GM12864 (cell line): ENCODE data around the gene CT47B1.
A peak's percentile ranks its signal among the peaks of the same experiment; 100 is the strongest.
"Not testable (repeated sequence)": the region's sequence is repeated elsewhere in the genome, so short reads cannot be mapped to it uniquely, and the experiment has no call there.

ENCODE experiments used
- DNase-seq: peaks from one replicate; pipeline ENCODE4 v3.0.0-alpha.2; 2011; ENCODE audit warnings: low read depth
- H3K4me3 ChIP-seq: 2 replicates; pipeline ENCODE4 v1.5.1; 2011; ENCODE audit warnings: mild to moderate bottlenecking, low read depth, low read length, control low read depth
- CTCF ChIP-seq: IDR thresholded peaks from 2 replicates; pipeline ENCODE4 v1.5.1; 2011; ENCODE audit warnings: low read depth, mild to moderate bottlenecking, moderate library complexity, low read length, control low read depth, inconsistent platforms; ENCODE audit errors: missing control alignments

The CT47B1 gene

GRCh38 chrX:120875766-120876165, at the start of gene CT47B1:
CT47B1 (minus strand) TSS chrX:120875866; CDS start chrX:120875670, 196 bp downstream.
- not testable (repeated sequence) for DNase-seq, H3K4me3 ChIP-seq

- no peak overlapping the region for H3K4me3 ChIP-seq
- DNase-seq = no peak
- no peak for TF ChIP-seq CTCF
Measured at GRCh38 chrX:120874678-120875557, 748 bp downstream of the CT47B1 start.

GRCh38 chrX:120857240-120857639, 18.4 kb downstream of the CT47B1 start:
- TF ChIP-seq CTCF = peak; percentile 35
- no peak for DNase-seq
- no peak overlapping the region for H3K4me3 ChIP-seq

GRCh38 chrX:120840827-120841226, 34.8 kb downstream of the CT47B1 start:
- no peak for TF ChIP-seq CTCF
- H3K4me3 ChIP-seq = no peak overlapping the region
- no peak for DNase-seq

- TF ChIP-seq CTCF = no peak
- no peak overlapping the region for H3K4me3 ChIP-seq
- no peak for DNase-seq
Measured at GRCh38 chrX:120839491-120839890, 36.2 kb downstream of the CT47B1 start.

- DNase-seq, H3K4me3 ChIP-seq: not testable (repeated sequence)
Measured at GRCh38 chrX:120827213-120827612, 48.5 kb downstream of the CT47B1 start.

GRCh38 chrX:120825146-120825545, 50.5 kb downstream of the CT47B1 start:
- no peak overlapping the region for H3K4me3 ChIP-seq
- DNase-seq = no peak
- no peak for TF ChIP-seq CTCF

GRCh38 chrX:120824021-120824420, 51.6 kb downstream of the CT47B1 start:
- no peak overlapping the region for H3K4me3 ChIP-seq
- TF ChIP-seq CTCF = no peak
- no peak for DNase-seq
